Peyer's patch (tissue), 4 donors: ENCODE measurements around the gene EIF6.
"Not testable (repeated sequence)": the region's sequence is repeated elsewhere in the genome, so short reads cannot be mapped to it uniquely, and the experiment has no call there.

Experiments
- CTCF ChIP-seq, 6 experiments: fragments of 450-650 bp in 4 of 6; fragments of 200-600 bp in 2 of 6; sonication (generic) in 1 of 6; IDR thresholded peaks; one replicate each; pipeline ENCODE4 v1.5.1; 2017 to 2019; ENCODE audit warnings: antibody characterized with exemption in 6 of 6, mild to moderate bottlenecking in 3 of 6, moderate library complexity in 1 of 6
- POLR2A ChIP-seq, 2 donors: fragments of 450-650 bp; IDR thresholded peaks; one replicate each; pipeline ENCODE4 v1.5.1; 2017; ENCODE audit warnings: antibody characterized with exemption in 2 of 2, mild to moderate bottlenecking in 2 of 2, moderate library complexity in 2 of 2

GRCh38 chr20:35252598-35252997, 32.0 kb downstream of the EIF6 start:
- TF ChIP-seq CTCF (IDR thresholded peaks at IDR 0.05): not testable (repeated sequence)
- peak in 1 of 2 donors; percentile 19 for TF ChIP-seq POLR2A (IDR thresholded peaks at IDR 0.05)
